ENCODE data around the gene DARS1. TPM values are rescaled to one million over a fixed set of nuclear protein-coding genes. Genes with fewer than 3 reads are reported as not detected.

DARS1 gene
- polyA plus RNA-seq, 1 of the 3 experiments (the other 2 are of a cell fraction) = 52.2 TPM

- ChIA-PET CTCF (interaction anchor here (1.7 kb wide), 1 partner anchor 10 kb away, joined by 6 read pairs; no protein-coding TSS in a partner anchor), POLR2A (no interaction called here)
- Histone ChIP-seq H3K4me2 (no peak overlapping the region), H4K20me1 (ENCODE audit: insufficient read depth) (no peaks in the 10 kb centered on the region), H3K27me3 (ENCODE audit: insufficient read depth) (no peaks in the 10 kb centered on the region), H3K27ac (ENCODE audit: low read depth in 2 of 2, low read length in 1 of 2) (no peak overlapping the region), H2AFZ (ENCODE audit: low read depth) (no peak overlapping the region), H3K9me3 (no peaks in the 10 kb centered on the region), H3F3A (replicated peaks; ENCODE audit: insufficient read depth) (no peaks in the 10 kb centered on the region), H3K9ac (no peak overlapping the region), H3K4me3 (ENCODE audit: low read depth in 2 of 2, low read length in 1 of 2) (no peak overlapping the region), H3K9me2 (no peaks in the 10 kb centered on the region), H3K79me2 (ENCODE audit: insufficient read depth) (no peaks in the 10 kb centered on the region), H3K4me1 (ENCODE audit: control insufficient read depth in 1 of 2, insufficient read depth in 2 of 2, low read depth in 1 of 2, low read length in 1 of 2) (0 out of 4 replicates have a peak, but pooled peaks cover 0 to 2% of the 10 kb centered on the region in 2 experiments), H3K36me3 (replicated peaks in 1 of 2; ENCODE audit: control insufficient read depth in 1 of 2, insufficient read depth in 2 of 2, low read length in 1 of 2) (no peaks in the 10 kb centered on the region)
- peak; percentile 22 for DNase-seq
- TF ChIP-seq RCOR1 (IDR thresholded peaks at IDR 0.05; ENCODE audit: low read length) = peak; percentile 30; the same call in 1 of the 2 replicates
- TF ChIP-seq CHD2 (IDR thresholded peaks at IDR 0.05; ENCODE audit: low read length, partially characterized antibody) = peak; percentile 11
- peak; percentile 63 for TF ChIP-seq GATA2 (CRISPR knock-in tag; IDR thresholded peaks at IDR 0.05)
- TF ChIP-seq NRF1 (IDR thresholded peaks at IDR 0.05; ENCODE audit: low read depth, low read length) = no peak
- TF ChIP-seq EP300 (IDR thresholded peaks at IDR 0.05; ENCODE audit: borderline replicate concordance in 1 of 2, low read depth in 1 of 2, low read length in 1 of 2) = peak in 1 of 2 experiments; percentile 50; a peak in 1 of 4 replicates
- whole genome bisulfite sequencing (ENCODE audit: low lambda C conversion rate) = 52% methylated on average over 3 of the region's 3 CpGs
Observed at GRCh38 chr2:136030406-136030805, 45.0 kb upstream of the DARS1 start.

GRCh38 chr2:136029149-136029548 lies 43.7 kb upstream of the DARS1 start:
- no peaks in the 10 kb centered on the region for H3K27me3 ChIP-seq (ENCODE audit: insufficient read depth)
- CTCF ChIA-PET = interaction anchor here (1.7 kb wide), 1 partner anchor 9 kb away, joined by 6 read pairs; no protein-coding TSS in a partner anchor
- H3K4me3 ChIP-seq (ENCODE audit: low read depth in 2 of 2, low read length in 1 of 2) = no peak overlapping the region
- no peak overlapping the region for H3K4me2 ChIP-seq
- H3K27ac ChIP-seq (ENCODE audit: low read depth in 2 of 2, low read length in 1 of 2) = no peak overlapping the region
- 64% methylated on average over 6 of the region's 6 CpGs for WGBS (ENCODE audit: low lambda C conversion rate)
- H3K9ac ChIP-seq = no peak overlapping the region
- H4K20me1 ChIP-seq (ENCODE audit: insufficient read depth) = no peaks in the 10 kb centered on the region
- H3K9me2 ChIP-seq = no peaks in the 10 kb centered on the region
- DNase-seq = no peak
- H3F3A ChIP-seq (replicated peaks; ENCODE audit: insufficient read depth) = no peaks in the 10 kb centered on the region
- TF ChIP-seq RXRA (IDR thresholded peaks at IDR 0.05; ENCODE audit: borderline replicate concordance, low read depth) (no peak), PBX3 (IDR thresholded peaks at IDR 0.05) (no peak), NRF1 (IDR thresholded peaks at IDR 0.05; ENCODE audit: low read depth, low read length) (no peak), FOXM1 (IDR thresholded peaks at IDR 0.05; ENCODE audit: low read depth) (no peak), JUND (IDR thresholded peaks at IDR 0.05) (no peak), EZH2phosphoT487 (IDR thresholded peaks at IDR 0.05; ENCODE audit: borderline replicate concordance, low read depth) (no peak), MAX (IDR thresholded peaks at IDR 0.05; ENCODE audit: low read depth) (no peak), POLR2AphosphoS5 (IDR thresholded peaks at IDR 0.05; ENCODE audit: low read depth, low read length) (no peak), RAD21 (IDR thresholded peaks at IDR 0.05; ENCODE audit: low read length) (no peak), MEF2A (IDR thresholded peaks at IDR 0.05; ENCODE audit: borderline replicate concordance, low read depth) (no peak), ELF1 (IDR thresholded peaks at IDR 0.05) (no peak), ZBTB33 (IDR thresholded peaks at IDR 0.05; ENCODE audit: borderline replicate concordance, low read depth) (no peak), GABPA (IDR thresholded peaks at IDR 0.05; ENCODE audit: low read depth) (no peak), GATA2 (CRISPR knock-in tag; IDR thresholded peaks at IDR 0.05) (no peak), RCOR1 (IDR thresholded peaks at IDR 0.05; ENCODE audit: low read length) (no peak), EP300 (IDR thresholded peaks at IDR 0.05; ENCODE audit: borderline replicate concordance in 1 of 2, low read depth in 1 of 2, low read length in 1 of 2) (no peak), TCF12 (IDR thresholded peaks at IDR 0.05) (no peak), YY1 (IDR thresholded peaks at IDR 0.05; ENCODE audit: low read depth) (no peak), NFIC (IDR thresholded peaks at IDR 0.05; ENCODE audit: borderline replicate concordance) (no peak), FOXJ3 (CRISPR knock-in tag; IDR thresholded peaks at IDR 0.05) (no peak)
- H3K9me3 ChIP-seq = no peaks in the 10 kb centered on the region
- no peaks in the 10 kb centered on the region for H3K79me2 ChIP-seq (ENCODE audit: insufficient read depth)
- no peaks in the 10 kb centered on the region for H3K36me3 ChIP-seq (replicated peaks in 1 of 2; ENCODE audit: control insufficient read depth in 1 of 2, insufficient read depth in 2 of 2, low read length in 1 of 2)
- no peak overlapping the region for H2AFZ ChIP-seq (ENCODE audit: low read depth)
- POLR2A ChIA-PET = no interaction called here
- H3K4me1 ChIP-seq (ENCODE audit: control insufficient read depth in 1 of 2, insufficient read depth in 2 of 2, low read depth in 1 of 2, low read length in 1 of 2) = 0 out of 4 replicates have a peak, but pooled peaks cover 0 to 2% of the 10 kb centered on the region in 2 experiments

All from SK-N-SH (cell line).